Testis (tissue), 2 donors: ENCODE measurements around the gene LUC7L2.

Experiments used
- POLR2A ChIP-seq: fragments of 450-650 bp; IDR thresholded peaks from one replicate; pipeline ENCODE4 v1.6.1; 2017; ENCODE audit warnings: antibody characterized with exemption, mild to moderate bottlenecking, moderate library complexity
- TF ChIP-seq, protein P1 (sequence below), 3 experiments: fragments of 450-650 bp in 2 of 3; fragments of 200-600 bp in 1 of 3; sonication (generic) in 1 of 3; IDR thresholded peaks; one replicate each; pipeline ENCODE4 v1.5.1; 2016 to 2019; ENCODE audit warnings: antibody characterized with exemption in 3 of 3, mild to moderate bottlenecking in 2 of 3, moderate library complexity in 1 of 3

DNA sequence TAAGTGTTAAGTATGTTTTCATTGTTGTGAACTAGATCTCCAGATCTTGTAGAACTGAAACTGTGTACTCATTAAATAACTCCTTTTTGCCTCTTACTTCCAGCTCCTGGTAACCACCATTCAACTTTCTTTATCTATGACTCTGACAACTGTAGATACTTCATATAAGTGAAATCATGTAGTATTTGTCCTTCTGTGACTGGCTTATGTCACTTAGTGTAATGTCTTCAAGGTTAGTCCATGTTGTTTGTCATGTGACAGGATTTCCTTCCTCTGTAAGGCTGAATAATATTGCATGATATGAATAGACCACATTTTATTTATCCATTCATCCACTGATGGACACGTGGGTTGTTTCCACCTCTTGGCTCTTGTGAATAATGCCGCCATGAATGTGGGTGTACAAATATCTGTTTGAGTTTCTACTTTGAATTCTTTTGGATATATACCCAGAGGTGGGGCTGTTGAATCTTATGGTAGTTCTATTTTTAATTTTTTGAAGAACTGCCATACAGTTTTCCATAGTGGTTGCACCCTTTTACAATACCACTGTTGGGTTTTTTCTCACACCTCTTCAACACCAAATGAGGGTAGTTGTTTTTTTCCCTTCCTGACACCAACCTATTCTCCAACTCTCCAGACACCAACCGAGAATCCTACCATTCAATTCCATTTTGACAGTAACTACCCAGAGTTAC is 29.2 kb upstream of the LUC7L2 start:
- TF ChIP-seq, protein P1, sequence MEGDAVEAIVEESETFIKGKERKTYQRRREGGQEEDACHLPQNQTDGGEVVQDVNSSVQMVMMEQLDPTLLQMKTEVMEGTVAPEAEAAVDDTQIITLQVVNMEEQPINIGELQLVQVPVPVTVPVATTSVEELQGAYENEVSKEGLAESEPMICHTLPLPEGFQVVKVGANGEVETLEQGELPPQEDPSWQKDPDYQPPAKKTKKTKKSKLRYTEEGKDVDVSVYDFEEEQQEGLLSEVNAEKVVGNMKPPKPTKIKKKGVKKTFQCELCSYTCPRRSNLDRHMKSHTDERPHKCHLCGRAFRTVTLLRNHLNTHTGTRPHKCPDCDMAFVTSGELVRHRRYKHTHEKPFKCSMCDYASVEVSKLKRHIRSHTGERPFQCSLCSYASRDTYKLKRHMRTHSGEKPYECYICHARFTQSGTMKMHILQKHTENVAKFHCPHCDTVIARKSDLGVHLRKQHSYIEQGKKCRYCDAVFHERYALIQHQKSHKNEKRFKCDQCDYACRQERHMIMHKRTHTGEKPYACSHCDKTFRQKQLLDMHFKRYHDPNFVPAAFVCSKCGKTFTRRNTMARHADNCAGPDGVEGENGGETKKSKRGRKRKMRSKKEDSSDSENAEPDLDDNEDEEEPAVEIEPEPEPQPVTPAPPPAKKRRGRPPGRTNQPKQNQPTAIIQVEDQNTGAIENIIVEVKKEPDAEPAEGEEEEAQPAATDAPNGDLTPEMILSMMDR (IDR thresholded peaks at IDR 0.05) = no peak
- TF ChIP-seq POLR2A = no peak
